Common myeloid progenitor, CD34-positive (primary cell): Measurements from ENCODE around the gene MGAT5B.
"Not testable (repeated sequence)": the region's sequence is repeated elsewhere in the genome, so short reads cannot be mapped to it uniquely, and the experiment has no call there.

Source experiments
- CTCF ChIA-PET: fragments of 350-600 bp; sonication (Branson Sonifier 250); formaldehyde crosslinking; loops from one replicate; lab custom pipeline; 2021; ENCODE audit warnings: antibody characterized with exemption; lab: Charles Lee
- POLR2A ChIA-PET: fragments of 350-600 bp; sonication (Branson Sonifier 250); formaldehyde crosslinking; loops from one replicate; lab custom pipeline; 2021; ENCODE audit warnings: antibody characterized with exemption; lab: Charles Lee
- DNase-seq, 3 donors: peaks; one replicate each; pipeline versions ENCODE4 v3.0.0 to v3.0.0-alpha.2; 2013
- H3K27ac ChIP-seq, 2 experiments: 1 replicate in 1 of 2; 2 replicates in 1 of 2; pipeline ENCODE4 v1.7.0; 2013; ENCODE audit warnings: inconsistent platforms in 2 of 2, low read length in 2 of 2, mild to moderate bottlenecking in 2 of 2, low read depth in 1 of 2, moderate library complexity in 1 of 2; ENCODE audit not compliant: severe bottlenecking in 2 of 2, insufficient read depth in 1 of 2, poor library complexity in 1 of 2
- H3K27me3 ChIP-seq, 5 experiments: replicated peaks in 2 of 5; 1 replicate in 3 of 5; 2 replicates in 2 of 5; pipeline versions ENCODE4 v1.6.1 to v1.7.0; 2013; ENCODE audit warnings: low read length in 4 of 5, mild to moderate bottlenecking in 2 of 5, moderate library complexity in 2 of 5, inconsistent platforms in 1 of 5; ENCODE audit not compliant: insufficient read depth in 5 of 5, control insufficient read depth in 4 of 5
- H3K36me3 ChIP-seq, 4 experiments: 1 replicate in 2 of 4; 2 replicates in 2 of 4; pipeline versions ENCODE4 v1.6.1 to v1.7.0; 2013; ENCODE audit warnings: low read length in 3 of 4, control low read depth in 1 of 4, mild to moderate bottlenecking in 1 of 4; ENCODE audit not compliant: control insufficient read depth in 4 of 4, insufficient read depth in 4 of 4
- H3K4me1 ChIP-seq, 4 experiments: 1 replicate in 3 of 4; 2 replicates in 1 of 4; pipeline versions ENCODE4 v1.6.1 to v1.7.1; 2013; ENCODE audit warnings: low read length in 3 of 4, mild to moderate bottlenecking in 3 of 4, control low read depth in 1 of 4, inconsistent platforms in 1 of 4, moderate library complexity in 1 of 4; ENCODE audit not compliant: control insufficient read depth in 4 of 4, insufficient read depth in 4 of 4; ENCODE audit errors: control extremely low read depth in 1 of 4
- H3K4me3 ChIP-seq, 7 experiments: 1 replicate in 4 of 7; 2 replicates in 3 of 7; pipeline versions ENCODE4 v1.5.1 to v1.7.0; 2013; ENCODE audit warnings: mild to moderate bottlenecking in 7 of 7, low read length in 6 of 7, moderate library complexity in 6 of 7, inconsistent platforms in 2 of 7, low read depth in 2 of 7, control low read depth in 1 of 7; ENCODE audit not compliant: insufficient read depth in 4 of 7, control insufficient read depth in 1 of 7; ENCODE audit errors: extremely low read depth in 1 of 7
- H3K9me3 ChIP-seq, 5 experiments: 1 replicate in 4 of 5; 2 replicates in 1 of 5; pipeline versions ENCODE4 v1.6.1 to v1.7.1; 2013; ENCODE audit warnings: low read length in 4 of 5, mild to moderate bottlenecking in 2 of 5, inconsistent platforms in 1 of 5, low read depth in 1 of 5, moderate library complexity in 1 of 5; ENCODE audit not compliant: control insufficient read depth in 4 of 5, insufficient read depth in 2 of 5; ENCODE audit errors: control extremely low read depth in 1 of 5
- WGBS: methylation state at CpG from one replicate; pipeline ENCODE4 v1.1.5; 2013; ENCODE audit not compliant: insufficient coverage; 5-methylcytosine and 5-hydroxymethylcytosine counted together

The MGAT5B gene

DNA sequence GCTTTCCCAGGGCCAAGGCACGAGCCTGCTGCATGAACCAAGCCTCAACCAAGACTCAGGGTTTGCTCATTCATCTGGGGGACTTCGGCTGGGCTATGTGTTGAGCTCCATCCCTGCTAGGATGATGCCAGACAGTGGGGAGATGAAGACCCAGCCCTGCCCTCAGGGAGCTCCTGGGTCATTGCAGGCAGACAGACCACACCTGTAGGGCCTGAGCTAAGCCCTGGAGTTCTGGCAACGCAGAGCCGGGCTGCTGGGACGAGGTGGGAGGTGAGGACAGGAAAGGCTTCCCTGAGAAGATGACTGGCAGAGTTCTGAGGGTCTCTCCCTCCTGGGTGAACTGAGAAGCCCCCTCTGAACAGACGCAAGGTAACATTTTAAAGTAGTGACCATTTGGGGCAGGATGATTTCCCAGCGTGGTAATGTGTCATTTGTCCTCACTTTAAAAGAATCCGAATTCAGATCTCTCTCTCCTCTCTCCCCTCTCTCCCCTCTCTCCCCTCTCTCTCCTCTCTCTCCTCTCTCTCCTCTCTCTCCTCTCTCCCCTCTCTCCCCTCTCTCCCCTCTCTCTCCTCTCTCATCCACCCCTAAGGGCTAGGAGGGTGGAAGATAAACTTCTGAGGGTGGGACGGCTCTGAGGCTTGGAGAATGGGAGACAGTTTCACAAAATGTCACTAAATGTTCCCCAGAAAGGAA, 98.4 kb downstream of the MGAT5B start:
- no peak overlapping the region for H3K27ac ChIP-seq
- 96% methylated on average over 7 of the region's 9 CpGs for WGBS
- CTCF ChIA-PET: interaction anchor here (1.0 kb wide), 1 partner anchor 99 kb away, joined by 3 read pairs; no protein-coding TSS in a partner anchor
- H3K36me3 ChIP-seq: peaks cover 0 to 3% (median 0%) of the 10 kb centered on the region in 4 experiments
- peaks cover 0 to 2% (median 0%) of the 10 kb centered on the region in 5 experiments for H3K27me3 ChIP-seq
- POLR2A ChIA-PET: no interaction called here
- no peak overlapping the region for H3K4me3 ChIP-seq
- peaks cover 0 to 24% (median 20%) of the 10 kb centered on the region in 4 experiments for H3K4me1 ChIP-seq
- DNase-seq: no peak
- no peaks in the 10 kb centered on the region for H3K9me3 ChIP-seq

DNA sequence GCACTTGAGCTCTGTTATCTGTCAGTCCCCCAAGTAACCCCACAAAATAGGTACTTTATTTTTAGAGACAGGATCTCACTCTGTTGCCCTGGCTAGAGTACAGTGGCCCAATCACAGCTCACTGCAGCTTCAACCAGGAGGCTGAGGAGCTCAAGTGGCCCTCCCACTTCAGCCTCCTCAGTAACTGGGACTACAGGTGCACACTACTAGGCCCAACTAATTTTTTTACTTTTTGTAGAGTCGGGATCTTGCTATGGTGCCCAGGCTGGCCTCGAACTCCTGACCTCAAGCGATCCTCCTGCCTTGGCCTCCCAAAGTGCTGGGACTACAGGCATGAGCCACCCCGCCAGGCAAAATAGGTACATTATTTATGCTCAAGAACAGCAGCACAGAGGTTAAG, 99.6 kb downstream of the MGAT5B start:
- Histone ChIP-seq H3K27me3 (peaks cover 0 to 2% (median 0%) of the 10 kb centered on the region in 5 experiments), H3K4me1 (peaks cover 0 to 33% (median 25%) of the 10 kb centered on the region in 4 experiments), H3K36me3 (peaks cover 0 to 2% (median 0%) of the 10 kb centered on the region in 4 experiments), H3K27ac (no peak overlapping the region), H3K4me3 (no peak overlapping the region), H3K9me3 (no peaks in the 10 kb centered on the region)
- DNase-seq: no peak
- POLR2A ChIA-PET: no interaction called here
- CTCF ChIA-PET: interaction anchor here (0.6 kb wide), 1 partner anchor 124 kb away, joined by 3 read pairs; no protein-coding TSS in a partner anchor
- WGBS: 100% methylated on average over 4 of the region's 4 CpGs

- H3K27me3 ChIP-seq: peaks cover 0 to 2% (median 0%) of the 10 kb centered on the region in 5 experiments
- peak overlapping the region in 1 of 2 experiments; percentile 58 for H3K27ac ChIP-seq
- ChIA-PET CTCF (interaction anchor here (0.8 to 1.3 kb wide), 4 partner anchors 21 to 115 kb away, joined by 3 to 4 read pairs (median 3); partner anchors contain the start of gene MGAT5B), POLR2A (no interaction called here)
- peak overlapping the region; percentile 31 to 80 (median 59) for H3K4me3 ChIP-seq
- peak; percentile 74 to 91 (median 87) for DNase-seq
- no peaks in the 10 kb centered on the region for H3K9me3 ChIP-seq
- peaks cover 0 to 33% (median 25%) of the 10 kb centered on the region in 4 experiments for H3K4me1 ChIP-seq
- WGBS: 5% methylated on average over 39 of the region's 45 CpGs
- no peaks in the 10 kb centered on the region for H3K36me3 ChIP-seq
These were observed 100.7 kb downstream of the MGAT5B start for GRCh38 chr17:76968707-76969597.

- 2% methylated on average over 9 of the region's 13 CpGs for WGBS
- ChIA-PET POLR2A (no interaction called here), CTCF (interaction anchor here (0.8 to 1.3 kb wide), 4 partner anchors 22 to 114 kb away, joined by 3 to 4 read pairs (median 3); partner anchors contain the start of gene MGAT5B)
- peaks cover 0 to 33% (median 25%) of the 10 kb centered on the region in 4 experiments for H3K4me1 ChIP-seq
- H3K9me3 ChIP-seq: peaks cover 0 to 1% (median under 1%) of the 10 kb centered on the region in 5 experiments
- no peaks in the 10 kb centered on the region for H3K36me3 ChIP-seq
- peaks cover 0 to 2% (median 0%) of the 10 kb centered on the region in 5 experiments for H3K27me3 ChIP-seq
- peak in 1 of 3 donors; percentile 43 for DNase-seq
- no peak overlapping the region for H3K27ac ChIP-seq
- H3K4me3 ChIP-seq: peak overlapping the region; percentile 31 to 80 (median 59)
These were observed 101.5 kb downstream of the MGAT5B start for GRCh38 chr17:76969598-76970172.

DNA sequence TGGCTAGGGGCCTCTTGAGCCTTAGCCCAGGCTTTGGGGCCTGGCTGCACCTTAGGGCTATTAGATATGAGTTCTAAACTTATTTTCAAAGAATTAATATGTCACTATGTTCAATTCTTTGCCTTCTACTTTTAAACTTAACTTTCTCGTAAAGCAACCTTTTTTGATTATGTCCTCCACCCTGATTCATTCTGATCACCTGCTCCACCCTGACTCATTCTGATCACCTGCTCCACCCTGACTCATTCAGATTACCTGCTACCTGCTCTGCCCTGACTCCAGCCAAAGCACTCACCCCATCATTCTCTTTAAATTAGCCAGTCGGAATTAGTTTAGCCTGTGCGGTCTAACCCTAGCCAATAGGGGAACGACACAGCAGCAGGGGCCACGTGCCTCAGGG, 102.0 kb downstream of the MGAT5B start:
- POLR2A ChIA-PET: not testable (repeated sequence)
- WGBS: 85% methylated on average over 5 of the region's 5 CpGs

GRCh38 chr17:76972046-76972641, 103.9 kb downstream of the MGAT5B start:
- DNase-seq: no peak
- Histone ChIP-seq H3K9me3 (peaks cover 0 to 13% (median 8%) of the 10 kb centered on the region in 5 experiments), H3K27ac (no peak overlapping the region), H3K36me3 (no peaks in the 10 kb centered on the region), H3K4me3 (no peak overlapping the region), H3K27me3 (peaks cover 0 to 2% (median 0%) of the 10 kb centered on the region in 5 experiments), H3K4me1 (peaks cover 0 to 33% (median 25%) of the 10 kb centered on the region in 4 experiments)
- POLR2A ChIA-PET: interaction anchor here (0.6 kb wide), 1 partner anchor 104 kb away, joined by 3 read pairs; the partner anchor contains the start of gene MGAT5B
- CTCF ChIA-PET: interaction anchor here (1.8 kb wide), 1 partner anchor 20 kb away, joined by 5 read pairs; no protein-coding TSS in a partner anchor
- WGBS: 94% methylated on average over 4 of the region's 6 CpGs

More for the DNA sequence above, 102.0 kb downstream of the MGAT5B start:
- H3K27ac ChIP-seq, H3K9me3 ChIP-seq, H3K27me3 ChIP-seq, DNase-seq, CTCF ChIA-PET, H3K36me3 ChIP-seq: not testable (repeated sequence)
- Histone ChIP-seq H3K4me3 (peak overlapping the region in 3 of 7 experiments; percentile 59 to 73 (median 68)), H3K4me1 (peaks cover 0 to 33% (median 25%) of the 10 kb centered on the region in 4 experiments)
